GM13977 (cell line): ENCODE results near the gene HTT-AS.

ENCODE experiments used
- DNase-seq: peaks from one replicate; pipeline ENCODE4 v3.0.0; 2012; ENCODE audit warnings: low spot score
- CTCF ChIP-seq: IDR thresholded peaks from 2 replicates; pipeline ENCODE4 v1.5.1; 2012; ENCODE audit warnings: mild to moderate bottlenecking, control low read depth; ENCODE audit not compliant: insufficient read depth; ENCODE audit errors: extremely low read depth, missing control alignments
- in situ Hi-C: fragments of 300-500 bp; cut with MboI; formaldehyde crosslinking; loops from one replicate; pipeline ENCODE4 v1.12.0; 2022; ENCODE audit warnings: low sequenced_read_pairs, low pct_unique_long_range_greater_than_20kb, mixed read lengths, inconsistent platforms; ENCODE audit not compliant: unreplicated experiment

Gene HTT-AS

DNA sequence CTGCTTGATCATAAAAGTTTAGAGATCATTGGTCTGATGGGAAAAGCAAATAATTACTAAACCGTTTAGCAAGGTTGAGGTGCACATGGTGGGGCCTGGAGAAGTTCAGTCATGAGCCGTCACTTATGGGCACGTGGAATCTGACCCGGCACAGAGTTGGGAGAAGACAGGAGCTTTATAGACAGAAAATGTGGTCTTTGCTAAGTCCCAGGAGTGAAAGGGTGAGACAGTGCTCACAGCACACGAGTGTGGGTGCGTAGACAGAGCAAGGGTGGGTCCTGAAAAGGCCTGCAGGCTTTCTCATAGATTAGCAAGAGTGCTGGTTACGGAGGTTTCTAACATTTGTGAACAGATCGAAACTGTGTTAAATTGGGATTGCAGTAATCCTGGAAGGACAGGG lies 44.0 kb upstream of the HTT-AS start:
- no peak for TF ChIP-seq CTCF
- in situ Hi-C loops, result no loop called here
- DNase-seq, result no peak

- in situ Hi-C loops, result no loop called here
- TF ChIP-seq CTCF, result no peak
- DNase-seq, result no peak
Measured at GRCh38 chr4:3116955-3117354, 42.6 kb upstream of the HTT-AS start.

DNA sequence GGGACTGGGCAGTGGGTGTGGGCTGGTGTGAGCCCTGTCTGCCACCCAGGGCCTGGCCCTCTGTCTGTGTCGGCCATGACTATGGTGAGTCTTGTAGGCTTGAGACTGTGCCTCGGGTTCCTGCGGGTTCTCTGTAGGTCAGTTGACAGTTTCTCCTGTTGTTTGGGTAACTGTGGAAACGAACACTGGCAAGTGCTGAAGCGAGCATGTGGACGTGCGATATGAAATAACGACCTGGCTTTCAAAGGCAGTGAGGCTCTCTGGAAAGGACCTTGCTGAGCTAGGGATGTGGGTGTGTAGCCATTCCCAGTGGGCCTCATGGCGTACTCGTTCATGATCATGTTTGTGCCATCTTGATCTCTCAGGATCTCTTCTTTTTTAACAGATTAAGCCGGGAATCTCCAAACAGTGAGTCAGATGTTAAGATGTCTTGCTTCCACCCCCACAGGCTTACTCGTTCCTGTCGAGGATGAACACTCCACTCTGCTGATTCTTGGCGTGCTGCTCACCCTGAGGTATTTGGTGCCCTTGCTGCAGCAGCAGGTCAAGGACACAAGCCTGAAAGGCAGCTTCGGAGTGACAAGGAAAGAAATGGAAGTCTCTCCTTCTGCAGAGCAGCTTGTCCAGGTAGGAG lies 41.4 kb upstream of the HTT-AS start:
- in situ Hi-C loops, result no loop called here
- no peak for TF ChIP-seq CTCF
- DNase-seq, result no peak

DNA sequence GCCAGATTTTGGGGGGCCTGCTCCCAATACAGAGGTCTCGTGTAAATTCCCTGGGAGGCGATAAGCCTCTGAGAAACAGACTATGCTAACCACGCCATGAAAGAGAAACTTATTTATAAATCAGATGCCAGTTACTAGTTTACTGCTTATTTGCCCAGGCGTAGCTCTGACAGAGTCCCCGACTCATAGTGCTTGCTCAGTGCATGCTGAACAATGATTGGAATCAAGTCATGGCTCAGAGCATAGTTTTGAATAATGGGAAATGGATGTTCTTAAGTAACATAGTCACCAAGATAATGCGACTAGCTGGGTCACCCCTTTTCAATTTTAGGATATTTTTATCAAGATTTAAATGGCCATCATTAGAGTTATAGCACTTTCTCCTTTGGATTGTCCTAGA lies 40.0 kb upstream of the HTT-AS start:
- no peak for DNase-seq
- TF ChIP-seq CTCF, result no peak
- in situ Hi-C loops, result no loop called here

DNA sequence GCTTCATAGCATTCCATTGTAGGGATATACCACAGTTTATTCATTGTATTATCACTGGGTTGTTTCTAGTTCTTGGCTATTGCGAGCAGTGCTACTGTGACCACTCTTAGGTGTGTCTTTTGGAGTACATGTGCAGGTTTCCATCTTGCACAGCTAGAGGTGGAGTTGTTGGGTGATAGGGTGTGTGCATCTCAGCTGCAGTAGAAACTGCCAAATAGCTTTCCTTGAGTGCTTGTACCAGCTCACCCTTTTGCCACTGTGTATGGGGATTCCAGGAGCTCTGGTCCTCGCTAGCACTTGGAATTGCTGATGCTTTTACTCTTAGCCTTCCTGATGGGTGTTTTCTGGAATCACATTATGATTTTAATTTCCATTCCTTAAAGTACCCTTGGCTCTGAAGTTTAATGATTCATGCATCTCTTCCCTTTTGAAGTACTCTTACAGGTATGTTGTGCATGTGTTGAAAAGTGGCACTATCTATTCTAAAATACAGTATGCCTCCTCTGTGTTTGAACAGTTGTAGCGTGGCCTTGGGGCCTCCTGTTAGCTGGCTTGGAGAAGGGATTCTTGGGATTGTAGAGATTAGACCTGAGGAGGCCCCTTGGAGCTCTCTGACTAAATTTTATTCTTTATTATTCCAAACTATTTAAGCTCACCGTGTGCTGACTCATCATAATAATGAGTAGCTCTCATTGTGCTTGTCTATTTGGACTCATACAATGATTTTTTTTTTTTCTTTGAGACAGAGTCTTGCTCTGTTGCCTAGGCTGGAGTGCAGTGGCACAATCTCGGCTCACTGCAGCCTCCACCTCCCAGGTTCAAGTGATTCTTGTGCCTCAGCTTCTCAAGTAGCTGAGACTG lies 38.5 kb upstream of the HTT-AS start:
- TF ChIP-seq CTCF, result no peak
- in situ Hi-C loops, result no loop called here
- no peak for DNase-seq

DNA sequence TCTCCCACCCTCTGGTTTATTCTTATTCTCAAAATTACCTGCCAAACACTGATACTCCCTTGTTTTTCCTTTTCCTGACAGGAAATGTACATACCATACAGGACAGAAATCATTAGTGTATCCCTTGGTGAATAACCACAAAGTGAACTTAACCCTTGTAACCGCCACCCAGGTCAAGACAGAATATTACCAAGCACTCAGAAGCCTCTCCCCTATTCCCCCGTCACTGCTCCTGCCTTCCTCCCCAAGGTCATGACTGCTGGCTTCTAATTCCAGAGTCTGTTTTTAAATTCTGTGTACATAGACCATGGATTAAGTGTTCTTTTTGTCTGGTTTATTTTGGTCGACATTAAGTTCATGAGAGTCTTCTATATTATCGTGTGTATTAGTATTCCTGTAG lies 37.9 kb upstream of the HTT-AS start:
- no peak for TF ChIP-seq CTCF
- DNase-seq, result no peak
- in situ Hi-C loops, result no loop called here
